ENCODE results near the gene UGT1A1.

UGT1A1 gene

GRCh38 chr2:233801357-233802131 is 41.5 kb downstream of the UGT1A1 start:
- DNase-seq (ENCODE audit: low spot score): peak; percentile 41
- peak; percentile 3 for TF ChIP-seq CTCF (IDR thresholded peaks at IDR 0.05; ENCODE audit: borderline replicate concordance, control extremely low read depth, extremely low read depth, insufficient read depth, missing control alignments)
- in situ Hi-C loops (cut with MboI; ENCODE audit: low sequenced_read_pairs, unreplicated experiment): no loop called here

- in situ Hi-C loops (cut with MboI; ENCODE audit: low sequenced_read_pairs, unreplicated experiment): no loop called here
- no peak for TF ChIP-seq CTCF (IDR thresholded peaks at IDR 0.05; ENCODE audit: borderline replicate concordance, control extremely low read depth, extremely low read depth, insufficient read depth, missing control alignments)
- no peak for DNase-seq (ENCODE audit: low spot score)
These were observed 42.2 kb downstream of the UGT1A1 start for GRCh38 chr2:233802132-233802815.

GRCh38 chr2:233803292-233803911 is 43.3 kb downstream of the UGT1A1 start:
- no peak for TF ChIP-seq CTCF (IDR thresholded peaks at IDR 0.05; ENCODE audit: borderline replicate concordance, control extremely low read depth, extremely low read depth, insufficient read depth, missing control alignments)
- in situ Hi-C loops (cut with MboI; ENCODE audit: low sequenced_read_pairs, unreplicated experiment): no loop called here
- DNase-seq (ENCODE audit: low spot score): no peak

GRCh38 chr2:233803994-233804393 is 43.9 kb downstream of the UGT1A1 start:
- no peak for DNase-seq (ENCODE audit: low spot score)
- in situ Hi-C loops (cut with MboI; ENCODE audit: low sequenced_read_pairs, unreplicated experiment): no loop called here
- no peak for TF ChIP-seq CTCF (IDR thresholded peaks at IDR 0.05; ENCODE audit: borderline replicate concordance, control extremely low read depth, extremely low read depth, insufficient read depth, missing control alignments)

GRCh38 chr2:233807215-233807865 is 47.3 kb downstream of the UGT1A1 start:
- DNase-seq (ENCODE audit: low spot score): no peak
- TF ChIP-seq CTCF (IDR thresholded peaks at IDR 0.05; ENCODE audit: borderline replicate concordance, control extremely low read depth, extremely low read depth, insufficient read depth, missing control alignments): no peak
- in situ Hi-C loops (cut with MboI; ENCODE audit: low sequenced_read_pairs, unreplicated experiment): no loop called here
